ENCODE measurements around the gene ZNF586. TPM values are rescaled to one million over a fixed set of nuclear protein-coding genes. Genes with fewer than 3 reads are reported as not detected.
"Not testable (repeated sequence)": the region's sequence is repeated elsewhere in the genome, so short reads cannot be mapped to it uniquely, and the experiment has no call there.

ZNF586 gene
- 19.6 and 25.3 TPM in 2 replicates for total RNA-seq (ENCODE audit: low replicate concordance)
- long read RNA-seq, transcript ZNF586-202 (2 exons, 1,977 nt): minor isoform, 16 of 74 reads
- long read RNA-seq, transcript ZNF586-203 (3 exons, 2,163 nt): major isoform, 46 of 74 reads
- long read RNA-seq, partial matches to known transcripts: 0 of 74 reads
- long read RNA-seq, other reads (novel, unspliced or antisense): 12 of 74 reads

GRCh38 chr19:57769345-57770131 is at the start of gene ZNF586:
ZNF586 (plus strand) TSS chr19:57769676; CDS start chr19:57769843, 167 bp downstream.
- H3K27me3 Mint-ChIP-seq: no peaks in the 10 kb centered on the region
- peaks cover 15% of the 10 kb centered on the region for H3K9me3 Mint-ChIP-seq
- TF ChIP-seq, protein P1, sequence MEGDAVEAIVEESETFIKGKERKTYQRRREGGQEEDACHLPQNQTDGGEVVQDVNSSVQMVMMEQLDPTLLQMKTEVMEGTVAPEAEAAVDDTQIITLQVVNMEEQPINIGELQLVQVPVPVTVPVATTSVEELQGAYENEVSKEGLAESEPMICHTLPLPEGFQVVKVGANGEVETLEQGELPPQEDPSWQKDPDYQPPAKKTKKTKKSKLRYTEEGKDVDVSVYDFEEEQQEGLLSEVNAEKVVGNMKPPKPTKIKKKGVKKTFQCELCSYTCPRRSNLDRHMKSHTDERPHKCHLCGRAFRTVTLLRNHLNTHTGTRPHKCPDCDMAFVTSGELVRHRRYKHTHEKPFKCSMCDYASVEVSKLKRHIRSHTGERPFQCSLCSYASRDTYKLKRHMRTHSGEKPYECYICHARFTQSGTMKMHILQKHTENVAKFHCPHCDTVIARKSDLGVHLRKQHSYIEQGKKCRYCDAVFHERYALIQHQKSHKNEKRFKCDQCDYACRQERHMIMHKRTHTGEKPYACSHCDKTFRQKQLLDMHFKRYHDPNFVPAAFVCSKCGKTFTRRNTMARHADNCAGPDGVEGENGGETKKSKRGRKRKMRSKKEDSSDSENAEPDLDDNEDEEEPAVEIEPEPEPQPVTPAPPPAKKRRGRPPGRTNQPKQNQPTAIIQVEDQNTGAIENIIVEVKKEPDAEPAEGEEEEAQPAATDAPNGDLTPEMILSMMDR (conservative IDR thresholded peaks at IDR 0.05): no peak
- DNase-seq (ENCODE audit: extremely low spot score, unreplicated experiment): peak; percentile 90
- H3K4me3 Mint-ChIP-seq: peak within 1 kb of the TSS; percentile 96
- H3K36me3 Mint-ChIP-seq: peaks cover 61% of the 10 kb centered on the region
- peaks cover 15% of the 10 kb centered on the region for H3K4me1 Mint-ChIP-seq (ENCODE audit: unreplicated experiment)
- H3K27ac Mint-ChIP-seq: peak within 1 kb of the TSS; percentile 87

- no peak overlapping the region for H3K27ac Mint-ChIP-seq
- peak; percentile 16 for DNase-seq (ENCODE audit: extremely low spot score, unreplicated experiment)
- H3K4me3 Mint-ChIP-seq: no peak overlapping the region
- TF ChIP-seq, protein P1 (conservative IDR thresholded peaks at IDR 0.05): no peak
- no peaks in the 10 kb centered on the region for H3K4me1 Mint-ChIP-seq (ENCODE audit: unreplicated experiment)
- H3K36me3 Mint-ChIP-seq: peaks cover 74% of the 10 kb centered on the region
- no peaks in the 10 kb centered on the region for H3K27me3 Mint-ChIP-seq
- H3K9me3 Mint-ChIP-seq: peaks cover 17% of the 10 kb centered on the region
These were observed 49.5 kb upstream of the ZNF586 start for GRCh38 chr19:57719901-57720519.

DNA sequence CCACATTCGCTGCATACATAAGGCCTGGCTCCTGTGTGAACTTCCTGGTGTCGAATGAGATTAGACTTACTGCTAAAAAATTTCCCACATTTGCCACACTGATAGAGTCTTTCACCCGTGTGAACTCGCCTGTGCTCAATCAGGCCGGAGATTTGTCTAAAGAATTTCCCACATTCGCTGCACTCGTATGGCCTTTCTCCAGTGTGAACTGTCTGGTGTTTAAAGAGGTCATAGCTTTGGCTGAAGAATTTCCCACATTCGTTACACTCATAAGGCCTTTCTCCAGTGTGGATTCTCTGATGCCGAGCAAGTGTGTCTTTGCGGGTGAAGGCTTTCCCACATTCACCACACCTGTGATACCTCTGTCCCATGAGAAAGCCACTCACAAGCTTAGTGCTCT is 48.6 kb upstream of the ZNF586 start:
- Mint-ChIP-seq H3K36me3 (peaks cover 69% of the 10 kb centered on the region), H3K27me3 (no peaks in the 10 kb centered on the region), H3K4me3 (no peak overlapping the region), H3K9me3 (peaks cover 17% of the 10 kb centered on the region), H3K4me1 (ENCODE audit: unreplicated experiment) (no peaks in the 10 kb centered on the region), H3K27ac (no peak overlapping the region)
- peak; percentile 29 for DNase-seq (ENCODE audit: extremely low spot score, unreplicated experiment)
- TF ChIP-seq, protein P1 (conservative IDR thresholded peaks at IDR 0.05): no peak

GRCh38 chr19:57738320-57738719 is 31.2 kb upstream of the ZNF586 start:
- not testable (repeated sequence) for H3K4me1 Mint-ChIP-seq (ENCODE audit: unreplicated experiment); H3K36me3 Mint-ChIP-seq; DNase-seq (ENCODE audit: extremely low spot score, unreplicated experiment); H3K27me3 Mint-ChIP-seq; H3K9me3 Mint-ChIP-seq; H3K27ac Mint-ChIP-seq; H3K4me3 Mint-ChIP-seq
- TF ChIP-seq, protein P1 (conservative IDR thresholded peaks at IDR 0.05): peak; percentile 78

DNA sequence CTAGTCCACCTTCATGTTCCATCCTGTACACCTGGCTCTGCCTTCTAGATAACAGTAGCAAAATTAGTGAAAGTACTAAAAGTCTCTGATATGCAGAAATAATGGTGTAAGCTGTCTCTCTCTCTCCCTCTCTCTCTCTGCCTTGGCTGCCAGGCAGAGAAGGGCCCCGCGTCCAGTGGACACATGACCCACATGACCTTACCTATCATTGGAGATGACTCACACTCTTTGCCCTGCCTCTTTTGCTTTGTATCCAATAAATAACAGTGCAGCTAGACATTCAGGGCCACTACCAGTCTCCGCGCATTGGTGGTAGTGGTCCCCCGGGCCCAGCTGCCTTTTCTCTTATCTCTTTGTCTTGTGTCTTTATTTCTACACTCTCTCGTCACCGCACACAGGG is 30.7 kb upstream of the ZNF586 start:
- H3K36me3 Mint-ChIP-seq; H3K9me3 Mint-ChIP-seq; H3K4me1 Mint-ChIP-seq (ENCODE audit: unreplicated experiment); H3K27me3 Mint-ChIP-seq; H3K27ac Mint-ChIP-seq; H3K4me3 Mint-ChIP-seq; DNase-seq (ENCODE audit: extremely low spot score, unreplicated experiment): not testable (repeated sequence)
